Gastrocnemius medialis (tissue), 4 donors: ENCODE results near the gene DDX51. TPM values are rescaled to one million over a fixed set of nuclear protein-coding genes. Genes with fewer than 3 reads are reported as not detected.

Experiments used
- ATAC-seq, 2 donors: fragments of 150-250 bp; one replicate each; pipeline ENCODE4 v1.9.1; 2016
- DNase-seq, 2 donors: peaks; one replicate each; pipeline ENCODE4 v3.0.0-alpha.2; 2019
- H3K27ac ChIP-seq, 4 donors: fragments of 200-600 bp; sonication (generic); 1 replicate in 1 of 4; 2 replicates in 3 of 4; pipeline ENCODE4 v1.5.1; 2016 to 2018; ENCODE audit warnings: mild to moderate bottlenecking in 2 of 4, moderate library complexity in 1 of 4
- H3K27me3 ChIP-seq, 3 donors: fragments of 200-600 bp; sonication (generic) in 2 of 3; 1 replicate in 1 of 3; 2 replicates in 2 of 3; pipeline versions ENCODE4 v1.5.1 to v1.6.0; 2016 to 2019; ENCODE audit warnings: mild to moderate bottlenecking in 1 of 3, moderate library complexity in 1 of 3
- H3K36me3 ChIP-seq, 2 donors: fragments of 200-600 bp; sonication (generic) in 1 of 2; one replicate each; pipeline ENCODE4 v1.5.1; 2017 to 2018
- H3K4me1 ChIP-seq, 2 donors: fragments of 200-600 bp; sonication (generic) in 1 of 2; one replicate each; pipeline ENCODE4 v1.5.1; 2016 to 2017; ENCODE audit warnings: mild to moderate bottlenecking in 2 of 2
- H3K4me3 ChIP-seq, 4 donors: fragments of 200-600 bp; sonication (generic) in 3 of 4; 1 replicate in 1 of 4; 2 replicates in 3 of 4; pipeline ENCODE4 v1.5.1; 2016 to 2019; ENCODE audit warnings: mild to moderate bottlenecking in 2 of 4
- H3K9me3 ChIP-seq, 3 donors: fragments of 200-600 bp; sonication (generic) in 2 of 3; 1 replicate in 1 of 3; 2 replicates in 2 of 3; pipeline ENCODE4 v1.5.1; 2016 to 2019
- POLR2A ChIP-seq, 2 donors: fragments of 450-650 bp; IDR thresholded peaks; one replicate each; pipeline ENCODE4 v1.6.1; 2017; ENCODE audit warnings: antibody characterized with exemption in 2 of 2, mild to moderate bottlenecking in 2 of 2, moderate library complexity in 2 of 2
- in situ Hi-C, 4 donors: fragments of 200-750 bp; cut with MboI; loops; one replicate each; pipeline versions ENCODE4 v1.15.0 to v1.8.0; 2017; ENCODE audit warnings: low sequenced_read_pairs in 4 of 4
- intact Hi-C: fragments of 100-400 bp; cut with DNase I; formaldehyde crosslinking; loops from one replicate; pipeline ENCODE4 v1.15.1; 2023; ENCODE audit warnings: low total_unique reads
- total RNA-seq, 4 donors: library from RNA; depleted of rRNA; stranded (reverse); fragments of >200 nt; gene quantifications; one replicate each; pipeline versions ENCODE4 v1.1.0 to v1.2.3, GENCODE V29; 2016
- TF ChIP-seq, protein P1 (sequence below), 5 experiments: fragments of 450-650 bp in 3 of 5; fragments of 200-600 bp in 2 of 5; sonication (generic) in 2 of 5; IDR thresholded peaks in 4 of 5; conservative IDR thresholded peaks in 1 of 5; 1 replicate in 4 of 5; 2 replicates in 1 of 5; pipeline ENCODE4 v1.5.1; 2016 to 2019; ENCODE audit warnings: antibody characterized with exemption in 5 of 5, mild to moderate bottlenecking in 3 of 5, moderate library complexity in 3 of 5

The DDX51 gene
- total RNA-seq, 4 donors from 2014 or later, result 5.8 to 7.8 (median 6.5) TPM

DNA sequence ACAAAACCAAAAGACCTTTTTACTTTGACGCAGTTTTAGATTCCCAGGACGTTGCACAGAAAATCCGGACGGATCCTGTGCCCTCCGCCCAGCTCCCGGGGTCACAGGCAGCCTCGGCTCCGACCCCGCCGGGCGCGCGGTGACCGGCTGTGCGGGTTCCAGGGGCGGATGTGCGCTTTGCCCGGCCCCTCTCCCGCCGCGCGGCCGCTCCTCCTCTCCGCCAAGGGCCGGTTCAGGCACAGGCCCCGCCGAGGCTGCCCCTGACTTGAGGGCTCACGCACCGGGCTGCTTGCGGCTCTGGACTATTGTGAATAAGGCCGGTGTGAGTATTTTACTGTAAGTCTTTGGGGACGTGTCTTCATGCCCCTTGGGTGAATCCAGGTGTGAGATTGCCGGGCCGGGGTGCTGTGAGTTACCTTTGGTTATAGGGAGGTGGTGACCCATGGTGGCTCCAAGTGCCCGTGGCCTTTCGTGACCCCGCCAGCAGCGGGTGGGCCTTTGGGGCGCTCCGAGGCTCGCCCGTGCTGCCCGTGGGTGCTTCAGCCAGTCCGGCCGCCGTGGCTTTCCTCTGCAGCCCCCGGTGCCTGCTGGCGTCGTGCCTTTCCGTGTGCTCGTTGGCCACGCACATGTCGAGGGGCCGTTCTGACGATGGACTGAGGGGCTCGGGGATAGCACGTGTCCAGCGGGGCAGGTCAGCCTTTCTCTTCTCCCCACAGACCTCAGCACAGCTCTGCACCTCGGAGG, 46.1 kb upstream of the DDX51 start:
- peaks cover 0 to 7% of the 10 kb centered on the region in 2 donors for H3K4me1 ChIP-seq
- H3K27me3 ChIP-seq, result peaks cover 0 to 53% (median 41%) of the 10 kb centered on the region in 3 donors
- TF ChIP-seq, protein P1, sequence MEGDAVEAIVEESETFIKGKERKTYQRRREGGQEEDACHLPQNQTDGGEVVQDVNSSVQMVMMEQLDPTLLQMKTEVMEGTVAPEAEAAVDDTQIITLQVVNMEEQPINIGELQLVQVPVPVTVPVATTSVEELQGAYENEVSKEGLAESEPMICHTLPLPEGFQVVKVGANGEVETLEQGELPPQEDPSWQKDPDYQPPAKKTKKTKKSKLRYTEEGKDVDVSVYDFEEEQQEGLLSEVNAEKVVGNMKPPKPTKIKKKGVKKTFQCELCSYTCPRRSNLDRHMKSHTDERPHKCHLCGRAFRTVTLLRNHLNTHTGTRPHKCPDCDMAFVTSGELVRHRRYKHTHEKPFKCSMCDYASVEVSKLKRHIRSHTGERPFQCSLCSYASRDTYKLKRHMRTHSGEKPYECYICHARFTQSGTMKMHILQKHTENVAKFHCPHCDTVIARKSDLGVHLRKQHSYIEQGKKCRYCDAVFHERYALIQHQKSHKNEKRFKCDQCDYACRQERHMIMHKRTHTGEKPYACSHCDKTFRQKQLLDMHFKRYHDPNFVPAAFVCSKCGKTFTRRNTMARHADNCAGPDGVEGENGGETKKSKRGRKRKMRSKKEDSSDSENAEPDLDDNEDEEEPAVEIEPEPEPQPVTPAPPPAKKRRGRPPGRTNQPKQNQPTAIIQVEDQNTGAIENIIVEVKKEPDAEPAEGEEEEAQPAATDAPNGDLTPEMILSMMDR (IDR thresholded peaks at IDR 0.05 in 4 of 5, conservative IDR thresholded peaks at IDR 0.05 in 1 of 5), result no peak
- peak in 1 of 2 donors; percentile 27 for TF ChIP-seq POLR2A (IDR thresholded peaks at IDR 0.05)
- ATAC-seq (no peak), DNase-seq (no peak)
- H3K27ac ChIP-seq, result peak overlapping the region; percentile 14 to 77 (median 58)
- in situ Hi-C loops (no loop called here), intact Hi-C loops (no loop called here)
- peak overlapping the region; percentile 56 to 65 (median 64) for H3K4me3 ChIP-seq
- H3K36me3 ChIP-seq, result no peaks in the 10 kb centered on the region
- no peaks in the 10 kb centered on the region for H3K9me3 ChIP-seq

DNA sequence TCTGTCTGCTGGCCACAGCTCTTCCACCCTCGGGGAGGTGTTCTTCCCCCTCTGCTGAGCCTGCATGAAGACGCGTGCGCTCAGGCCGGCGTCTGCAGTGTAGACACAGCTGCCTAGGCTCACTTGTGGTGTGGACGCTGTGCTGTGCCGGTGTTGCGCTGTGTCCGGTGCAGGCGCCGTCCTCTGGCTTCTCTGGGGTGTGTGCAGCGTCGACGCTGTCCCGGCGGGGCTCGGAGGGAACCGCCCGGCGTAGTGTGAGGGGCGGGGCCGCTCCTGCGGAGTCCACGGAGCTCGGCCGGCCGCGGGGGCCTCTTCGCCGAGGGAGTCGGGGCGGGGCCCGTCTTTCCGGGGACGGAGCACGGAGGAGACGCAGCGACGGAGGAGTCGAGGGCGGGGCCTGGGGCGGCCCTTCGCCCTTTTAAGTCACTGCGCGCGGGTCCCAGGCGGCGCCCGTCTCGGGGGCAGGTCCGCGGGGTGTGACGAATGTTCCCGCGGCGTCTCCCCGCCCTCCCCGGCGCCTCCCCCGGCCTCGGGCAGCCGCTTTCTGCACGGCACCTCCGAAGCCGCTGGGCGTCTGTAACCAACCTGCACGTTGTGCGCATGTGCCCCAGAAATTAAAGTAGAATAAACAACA, 45.4 kb upstream of the DDX51 start:
- DNase-seq, result peak; percentile 51 to 62
- TF ChIP-seq, protein P1 (IDR thresholded peaks at IDR 0.05 in 4 of 5, conservative IDR thresholded peaks at IDR 0.05 in 1 of 5), result no peak
- peak; percentile 33 to 67 for TF ChIP-seq POLR2A (IDR thresholded peaks at IDR 0.05)
- H3K4me3 ChIP-seq, result peak overlapping the region; percentile 56 to 65 (median 64)
- H3K9me3 ChIP-seq, result no peaks in the 10 kb centered on the region
- in situ Hi-C loops (no loop called here), intact Hi-C loops (loop anchor here (1.0 to 2.0 kb wide), 2 partner anchors 10 to 35 kb away; no protein-coding TSS in a partner anchor)
- no peaks in the 10 kb centered on the region for H3K36me3 ChIP-seq
- peak; percentile 66 to 69 for ATAC-seq
- H3K27me3 ChIP-seq, result peaks cover 0 to 56% (median 44%) of the 10 kb centered on the region in 3 donors
- H3K4me1 ChIP-seq, result peaks cover 0 to 7% of the 10 kb centered on the region in 2 donors
- peak overlapping the region; percentile 31 to 77 (median 58) for H3K27ac ChIP-seq

DNA sequence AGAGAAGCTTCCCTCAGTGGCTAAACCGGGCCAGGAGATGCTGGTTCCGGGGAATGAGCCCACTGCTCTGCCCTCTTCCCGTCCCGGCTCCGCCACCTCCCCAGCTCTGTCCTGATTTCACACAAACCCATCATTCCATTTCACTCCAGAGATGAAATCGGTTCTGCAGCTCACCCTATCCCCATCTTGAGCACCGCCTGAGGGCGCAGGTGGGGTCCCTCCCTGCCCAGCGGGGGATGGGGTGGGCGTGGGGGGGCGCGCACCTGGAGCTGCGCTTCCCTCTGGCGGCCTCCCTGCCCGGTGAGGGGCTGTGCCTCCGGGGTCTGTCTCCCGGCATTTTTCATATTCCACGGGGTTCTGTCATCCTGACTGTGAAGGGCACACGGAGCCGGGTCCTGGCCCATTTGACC, 44.8 kb upstream of the DDX51 start:
- no peaks in the 10 kb centered on the region for H3K9me3 ChIP-seq
- peaks cover 0 to 7% of the 10 kb centered on the region in 2 donors for H3K4me1 ChIP-seq
- H3K27ac ChIP-seq, result peak overlapping the region; percentile 31 to 77 (median 56)
- intact Hi-C loops (loop anchor here (1.0 to 2.0 kb wide), 2 partner anchors 10 to 34 kb away; no protein-coding TSS in a partner anchor), in situ Hi-C loops (no loop called here)
- ATAC-seq (no peak), DNase-seq (no peak)
- TF ChIP-seq, protein P1 (IDR thresholded peaks at IDR 0.05 in 4 of 5, conservative IDR thresholded peaks at IDR 0.05 in 1 of 5), result no peak
- no peak for TF ChIP-seq POLR2A (IDR thresholded peaks at IDR 0.05)
- H3K27me3 ChIP-seq, result peaks cover 0 to 54% (median 46%) of the 10 kb centered on the region in 3 donors
- H3K36me3 ChIP-seq, result no peaks in the 10 kb centered on the region
- peak overlapping the region; percentile 56 to 65 (median 64) for H3K4me3 ChIP-seq

DNA sequence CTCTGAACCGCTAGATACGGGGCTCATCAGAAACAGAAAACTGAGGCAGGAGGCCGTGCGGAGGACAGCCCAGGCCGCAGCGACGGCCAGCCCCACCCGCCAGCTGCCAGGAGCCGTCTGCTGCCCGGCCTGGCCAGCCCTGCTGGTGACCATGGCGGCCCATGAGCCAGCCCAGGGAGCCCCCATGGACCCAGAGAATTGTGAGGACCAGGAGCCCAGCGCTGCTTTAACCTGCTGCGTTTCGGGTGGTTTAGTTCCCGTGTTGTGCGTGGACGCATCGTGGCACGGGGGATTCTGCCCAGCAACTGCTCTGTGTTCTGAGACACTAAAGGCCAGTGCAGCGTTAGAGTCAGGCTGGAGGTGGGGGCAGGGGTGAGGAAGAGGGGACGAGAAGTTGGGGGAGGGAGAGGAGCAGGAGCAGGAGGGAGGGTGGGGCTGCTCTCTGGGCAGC, 44.4 kb upstream of the DDX51 start:
- ATAC-seq, result no peak
- Histone ChIP-seq H3K4me3 (peak overlapping the region in 1 of 4 donors; percentile 56), H3K4me1 (peaks cover 0 to 7% of the 10 kb centered on the region in 2 donors), H3K27me3 (peaks cover 0 to 51% (median 44%) of the 10 kb centered on the region in 3 donors), H3K36me3 (no peaks in the 10 kb centered on the region), H3K27ac (no peak overlapping the region), H3K9me3 (no peaks in the 10 kb centered on the region)
- in situ Hi-C loops, result no loop called here
- intact Hi-C loops, result loop anchor here (2.0 kb wide), 1 partner anchor 34 kb away; no protein-coding TSS in a partner anchor
- no peak for TF ChIP-seq POLR2A (IDR thresholded peaks at IDR 0.05)
- TF ChIP-seq, protein P1 (IDR thresholded peaks at IDR 0.05 in 4 of 5, conservative IDR thresholded peaks at IDR 0.05 in 1 of 5), result no peak
- no peak for DNase-seq
